HG02763 (cell line): Measurements from ENCODE around the gene ARL5A.
A peak's percentile ranks its signal among the peaks of the same experiment; 100 is the strongest.
"Not testable (repeated sequence)": the region's sequence is repeated elsewhere in the genome, so short reads cannot be mapped to it uniquely, and the experiment has no call there.

Experiments
- ATAC-seq: cut with Tn5 transposase; IDR thresholded peaks from one replicate; pipeline ENCODE4 v1.9.1; 2021; ENCODE audit warnings: mild to moderate bottlenecking, moderate library complexity; ENCODE audit not compliant: unreplicated experiment

The ARL5A gene

DNA sequence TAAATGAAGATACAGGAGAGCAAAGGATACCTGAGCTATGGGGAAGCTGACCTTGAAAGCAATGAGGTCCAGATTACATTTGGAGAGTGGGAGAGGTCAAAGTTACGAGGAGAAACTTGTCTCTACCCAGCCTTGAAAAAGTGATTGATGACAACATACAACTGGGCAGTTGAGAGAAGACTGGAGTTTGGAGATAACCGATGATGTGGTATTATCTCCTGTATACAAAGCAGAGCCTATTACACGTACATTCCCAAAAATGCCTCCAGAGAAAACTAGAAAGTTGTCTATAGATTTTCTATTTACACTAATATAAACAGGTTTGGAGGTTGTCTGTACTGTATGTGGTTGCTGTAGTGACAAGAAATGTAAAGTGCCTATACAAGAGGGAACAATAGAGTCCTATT, 28.3 kb downstream of the ARL5A start:
- no peak for ATAC-seq

DNA sequence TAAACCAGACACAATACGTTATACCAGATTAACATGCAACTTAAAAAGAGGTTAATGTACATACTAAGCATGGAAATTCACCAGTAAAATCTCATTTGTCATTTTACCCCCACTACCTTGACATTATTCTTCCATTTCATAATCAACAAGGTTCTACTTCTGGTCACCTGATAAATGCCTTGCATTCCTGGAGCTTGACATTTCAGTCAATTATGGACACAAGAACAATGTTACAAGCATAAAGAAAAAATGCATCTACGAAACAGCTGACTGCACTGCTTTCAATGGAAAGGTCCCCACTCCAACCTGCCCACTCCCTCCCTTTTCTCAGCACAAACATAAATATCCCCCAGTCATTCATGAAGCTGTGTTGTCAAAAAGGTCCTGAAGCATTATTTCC, 31.4 kb downstream of the ARL5A start:
- ATAC-seq: no peak

DNA sequence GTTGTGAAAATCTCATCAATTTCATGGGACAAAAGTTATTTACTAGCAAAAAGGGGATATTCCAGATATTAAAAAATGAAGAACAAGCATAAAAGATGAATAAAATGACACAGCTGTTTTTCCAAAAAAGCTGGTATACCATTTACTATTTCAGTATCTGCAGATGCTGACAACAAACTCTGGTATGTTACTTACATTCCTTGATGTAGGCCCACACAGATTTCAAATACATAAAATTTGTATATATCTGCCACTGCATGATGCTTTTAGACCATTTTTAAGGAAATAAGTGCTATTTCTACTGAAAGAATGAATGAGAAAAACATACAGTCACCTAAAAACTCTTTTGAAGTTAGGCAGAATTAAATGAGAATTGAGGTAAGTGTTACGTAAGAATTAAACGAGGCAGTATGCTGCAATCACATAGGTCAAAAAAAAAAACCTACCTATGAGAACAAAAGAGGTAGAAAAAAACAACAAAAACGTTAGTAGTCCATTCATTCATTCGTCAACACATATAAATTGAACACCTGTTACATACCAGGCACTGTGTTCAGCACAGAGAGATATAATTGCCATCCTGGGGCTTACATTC, 32.5 kb downstream of the ARL5A start:
- no peak for ATAC-seq

DNA sequence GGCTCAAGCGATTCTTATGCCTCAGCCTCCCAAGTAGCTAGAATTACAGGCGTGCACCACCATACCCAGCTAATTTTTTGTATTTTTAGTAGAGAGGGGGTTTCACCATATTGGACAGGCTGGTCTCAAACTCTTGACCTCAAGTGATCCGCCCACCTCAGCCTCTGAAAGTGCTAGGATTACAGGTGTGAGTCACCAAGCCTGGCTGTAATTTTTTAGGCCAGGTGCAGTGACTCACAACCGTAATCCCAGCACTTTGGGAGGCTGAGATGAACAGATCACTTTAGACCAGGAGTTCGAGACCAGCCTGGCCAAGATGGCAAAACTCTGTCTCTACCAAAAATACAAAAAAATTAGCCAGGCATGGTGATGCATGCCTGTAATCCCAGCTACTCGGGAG, 33.8 kb downstream of the ARL5A start:
- not testable (repeated sequence) for ATAC-seq

DNA sequence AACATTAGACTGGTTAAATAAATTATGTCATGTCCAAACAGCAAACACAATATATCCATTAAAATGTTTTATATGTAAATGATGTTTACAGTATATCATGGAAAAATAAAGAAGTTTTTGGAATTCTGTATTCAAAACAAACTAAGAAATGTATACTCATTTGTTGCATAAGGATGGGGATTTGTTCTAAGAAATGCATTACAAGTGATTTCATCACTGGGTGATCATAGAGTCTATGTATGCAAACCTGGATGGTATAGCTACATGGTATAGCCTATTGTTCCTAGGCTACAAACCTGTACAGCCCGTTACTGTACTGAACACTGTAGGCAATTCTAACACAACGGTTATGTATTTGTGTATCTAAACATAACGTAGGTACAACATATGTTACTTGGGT, 35.1 kb downstream of the ARL5A start:
- no peak for ATAC-seq

DNA sequence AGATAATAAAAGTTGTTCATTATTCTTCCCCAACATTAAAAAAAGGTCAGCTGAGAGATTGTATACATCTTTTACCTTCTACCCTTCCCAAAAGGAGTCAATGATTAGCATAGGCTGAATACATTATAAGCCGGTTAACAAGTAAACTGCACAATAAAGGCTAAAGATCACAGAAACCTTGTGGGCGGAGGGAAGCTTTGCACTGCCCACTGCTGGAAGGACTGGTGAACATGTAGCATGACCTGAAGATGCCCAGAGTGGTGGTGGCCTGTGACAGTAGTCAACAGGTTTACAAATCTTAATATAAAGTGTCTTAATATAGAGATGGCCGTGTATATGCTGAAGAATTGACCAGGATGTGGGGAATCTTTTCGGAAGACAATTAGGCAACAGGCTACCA, 35.6 kb downstream of the ARL5A start:
- no peak for ATAC-seq

DNA sequence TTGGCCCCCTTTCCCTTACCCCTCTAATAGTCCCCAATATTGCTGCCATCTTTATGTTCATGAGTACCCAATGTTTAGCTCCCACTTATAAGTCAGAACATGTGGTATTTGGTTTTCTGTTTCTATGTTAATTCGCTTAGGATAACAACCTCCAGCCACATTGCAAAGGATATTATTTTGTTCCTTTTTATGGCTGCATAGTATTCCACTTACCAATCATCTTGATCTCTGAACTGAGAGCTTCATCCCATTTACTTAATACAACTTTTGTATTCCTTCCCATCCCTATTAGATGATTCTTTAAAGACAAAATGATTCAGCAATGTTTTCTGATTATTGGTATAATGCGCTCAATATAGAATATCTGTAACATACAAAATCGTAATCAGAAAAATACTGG, 36.7 kb downstream of the ARL5A start:
- ATAC-seq: no peak

DNA sequence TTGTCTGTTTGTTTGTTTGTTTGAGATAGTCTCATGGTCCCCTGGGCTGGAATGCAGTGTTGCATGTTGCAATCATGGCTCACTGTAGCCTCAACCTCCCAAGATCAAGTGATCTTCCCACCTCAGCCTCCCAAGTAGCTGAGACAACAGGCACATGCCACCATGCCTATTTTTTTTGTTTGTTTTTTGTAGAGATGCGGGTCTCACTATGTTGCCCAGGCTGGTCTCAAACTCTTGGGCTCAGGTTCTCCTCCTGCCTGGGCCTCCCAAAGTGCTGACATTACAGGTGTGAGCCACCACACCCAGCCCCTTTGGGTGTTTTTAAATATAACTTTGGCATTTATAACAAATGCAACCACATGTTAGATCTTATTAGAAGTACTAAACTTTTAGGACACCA, 37.5 kb downstream of the ARL5A start:
- ATAC-seq: no peak

DNA sequence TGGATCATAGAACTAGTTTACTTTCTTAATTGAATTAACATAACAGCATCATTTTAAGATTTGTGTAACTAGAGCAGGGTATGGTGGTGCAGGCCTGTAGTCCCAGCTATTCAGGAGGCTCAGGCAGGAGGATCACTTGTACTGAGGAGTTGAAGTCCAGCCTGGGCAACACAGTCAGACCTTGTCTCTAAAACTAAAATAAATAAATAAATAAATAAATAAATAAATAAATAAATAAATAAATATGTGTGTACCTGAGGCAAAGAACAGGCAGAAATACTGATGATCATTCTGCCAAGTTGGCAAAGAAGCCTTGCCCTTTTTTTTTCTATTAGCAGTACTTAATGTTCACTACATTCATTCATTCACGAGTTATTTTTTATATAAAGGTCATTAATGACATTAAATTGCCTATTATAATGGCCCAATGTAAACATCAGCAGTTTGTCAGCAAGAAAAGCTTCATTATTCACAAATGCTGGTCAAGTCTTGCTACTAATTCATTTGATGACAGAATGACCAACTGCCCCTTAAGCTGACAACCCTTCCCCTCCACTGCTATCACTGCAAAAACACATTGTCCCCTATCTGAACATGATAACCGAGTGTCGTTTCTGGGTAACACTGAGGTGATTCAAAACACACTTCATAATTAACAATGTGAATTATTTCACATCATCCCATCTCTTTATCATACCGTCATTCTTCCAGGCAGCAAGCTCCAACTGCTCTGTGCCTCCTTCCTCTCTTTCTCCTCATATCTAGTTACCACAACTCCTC, 39.0 kb downstream of the ARL5A start:
- no peak for ATAC-seq

DNA sequence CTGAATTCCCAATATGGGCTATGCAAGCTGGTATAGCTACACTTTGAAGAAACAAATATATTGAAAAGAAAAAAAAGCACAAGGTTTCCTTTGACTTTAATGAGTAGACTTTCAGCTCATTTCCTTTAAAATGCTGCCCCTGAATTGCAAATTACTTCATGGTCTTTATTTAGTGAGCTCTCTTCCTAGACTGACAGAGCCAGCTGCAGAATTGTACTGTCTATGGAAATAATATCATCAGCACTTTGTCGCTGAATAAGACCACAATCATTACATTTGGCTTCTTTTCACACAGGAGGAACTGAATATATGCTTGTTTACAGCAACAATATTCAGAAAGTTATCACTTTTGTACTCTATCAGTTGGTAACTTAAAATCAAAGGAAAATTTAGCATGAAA, 41.7 kb downstream of the ARL5A start:
- no peak for ATAC-seq

DNA sequence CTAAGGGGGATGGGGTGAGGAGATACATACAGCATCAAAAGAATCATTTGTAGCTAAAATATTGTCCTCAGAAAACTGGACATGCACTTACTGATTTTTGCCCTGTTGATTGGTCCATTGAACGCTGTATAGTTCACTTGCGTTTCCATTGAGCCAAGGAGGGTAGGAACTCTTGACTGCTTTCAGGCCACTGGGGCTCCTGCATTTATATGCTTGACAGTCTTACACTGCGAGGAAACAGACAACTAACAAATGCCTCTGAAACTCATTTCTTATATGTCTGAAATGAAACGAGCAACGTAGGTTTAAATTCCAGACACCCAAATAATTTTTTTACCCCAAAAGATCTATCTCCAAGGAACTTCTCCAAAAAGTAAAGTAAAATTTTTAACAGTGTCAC, 42.1 kb downstream of the ARL5A start:
- ATAC-seq: no peak

DNA sequence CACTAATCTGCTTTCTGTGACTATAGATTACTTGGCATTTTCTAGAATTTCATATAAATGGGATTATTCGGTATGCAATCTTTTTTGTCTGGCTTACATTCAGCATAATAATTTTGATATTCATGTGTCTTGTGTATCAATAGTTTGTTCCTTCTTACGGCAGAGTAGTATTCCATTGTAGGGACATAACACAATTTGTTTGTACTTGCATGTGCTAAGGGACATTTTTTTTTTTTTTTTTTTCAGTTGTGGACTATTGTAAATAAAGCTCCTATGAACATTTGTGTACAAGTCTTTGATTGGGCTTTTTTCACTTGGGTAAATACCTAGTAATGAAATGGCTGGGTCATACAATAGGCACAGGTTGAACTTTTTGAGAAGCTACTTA, 45.1 kb downstream of the ARL5A start:
- no peak for ATAC-seq

DNA sequence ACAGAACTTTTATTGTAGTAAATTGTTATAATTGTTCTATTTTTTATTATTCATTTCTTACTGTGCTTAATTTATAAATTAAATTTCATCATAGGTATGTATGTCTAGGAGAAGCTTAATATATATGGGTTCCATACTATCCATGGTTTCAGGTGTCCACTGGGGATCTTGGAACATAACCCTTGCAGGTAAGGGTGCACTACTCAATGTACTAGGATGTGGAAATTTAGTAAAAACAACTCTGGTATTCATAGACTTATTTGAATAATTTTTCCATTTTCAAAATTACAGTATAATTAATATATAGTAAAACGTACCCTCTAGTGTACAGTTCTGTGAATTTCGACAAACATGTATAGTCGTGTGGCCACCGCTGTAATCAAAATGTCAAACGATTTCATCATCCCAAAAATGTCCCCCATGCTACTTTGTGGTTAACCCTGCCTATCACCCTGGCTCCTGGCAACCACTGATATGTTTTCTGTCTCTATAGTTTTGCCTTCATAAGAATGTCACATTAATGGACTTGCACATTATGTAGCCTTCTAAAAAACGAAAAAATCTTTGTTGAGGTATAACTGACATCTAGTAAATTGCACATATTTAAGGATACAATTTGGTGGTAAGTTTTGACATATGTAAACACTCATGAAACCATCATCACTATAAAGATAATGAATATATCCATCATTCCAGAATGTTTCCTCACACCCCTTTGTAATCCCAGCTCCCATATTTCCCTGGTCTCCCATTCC, 45.7 kb downstream of the ARL5A start:
- ATAC-seq: no peak

DNA sequence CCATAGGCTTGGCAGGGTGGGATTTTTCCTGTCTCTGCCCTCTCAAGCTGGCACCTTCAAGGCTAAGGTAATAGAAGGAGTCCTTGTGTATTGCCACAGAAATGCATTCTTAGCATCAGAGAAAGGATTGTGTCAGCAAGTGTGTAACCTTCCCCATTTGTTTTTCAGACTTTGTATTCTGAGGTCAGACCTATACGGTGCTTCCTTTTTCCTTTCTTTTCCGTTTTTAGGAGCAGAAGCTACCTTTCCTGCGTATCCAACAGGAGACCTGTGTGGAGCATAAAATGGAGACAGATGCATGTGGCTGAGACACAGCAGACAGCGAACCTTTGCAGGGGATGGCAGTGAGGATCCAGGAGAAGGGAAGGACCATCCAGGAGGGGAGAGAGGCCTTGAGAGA, 46.6 kb downstream of the ARL5A start:
- ATAC-seq: no peak

DNA sequence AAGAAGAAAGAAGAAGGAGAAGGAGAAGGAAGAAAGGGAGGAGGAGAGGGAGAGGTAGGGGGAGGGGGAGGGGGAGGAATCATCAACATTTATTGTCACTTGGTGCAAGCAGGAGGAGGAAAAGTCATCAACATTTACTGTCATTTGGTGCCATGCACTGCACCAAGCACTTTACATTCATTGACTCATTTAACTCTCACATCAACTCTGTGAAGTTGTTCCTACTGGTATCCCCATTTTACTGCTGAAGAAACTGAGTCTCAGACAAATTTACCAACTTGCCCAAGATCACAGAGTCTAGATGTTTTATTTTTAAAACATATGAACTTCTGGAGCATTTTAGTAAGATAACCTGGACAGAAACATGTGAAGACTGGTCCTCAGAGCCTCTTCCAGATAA, 47.3 kb downstream of the ARL5A start:
- ATAC-seq: no peak

DNA sequence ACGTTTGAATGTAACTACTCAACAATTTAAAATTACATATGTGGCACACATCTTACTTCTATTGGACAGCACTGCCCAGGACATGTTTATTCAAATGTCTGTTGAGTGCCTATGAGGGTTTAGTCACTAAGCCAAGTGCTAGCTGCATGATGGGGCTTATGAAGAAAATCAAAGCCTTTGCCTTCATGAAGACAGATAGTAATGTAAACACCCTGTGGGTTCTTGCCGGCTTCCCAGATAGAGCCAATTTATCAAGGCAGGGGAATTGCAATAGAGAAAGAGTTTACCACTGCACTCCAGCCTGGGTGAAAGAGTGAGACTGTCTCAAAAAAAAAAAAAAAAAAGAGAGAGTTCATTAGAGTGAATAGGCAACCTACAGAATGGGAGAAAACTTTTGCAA, 50.3 kb downstream of the ARL5A start:
- no peak for ATAC-seq

DNA sequence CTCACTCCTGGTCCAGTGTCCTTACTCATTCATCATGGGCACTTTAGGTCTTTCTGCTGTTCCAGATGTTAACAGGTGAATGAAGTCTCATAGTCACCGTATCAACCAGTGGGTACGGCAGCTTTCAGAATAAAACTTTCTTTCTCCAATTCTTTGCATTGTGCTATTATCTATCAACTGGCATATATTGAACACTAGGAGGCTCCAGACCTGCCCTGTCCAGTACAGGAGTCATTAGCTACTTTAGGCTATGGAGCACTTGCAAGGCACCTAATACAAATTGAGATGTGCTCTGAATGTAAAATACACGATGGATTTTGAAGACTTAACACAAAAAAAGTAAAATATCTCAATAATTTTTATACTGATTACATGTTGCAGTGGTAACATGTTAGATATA, 50.7 kb downstream of the ARL5A start:
- ATAC-seq: no peak

DNA sequence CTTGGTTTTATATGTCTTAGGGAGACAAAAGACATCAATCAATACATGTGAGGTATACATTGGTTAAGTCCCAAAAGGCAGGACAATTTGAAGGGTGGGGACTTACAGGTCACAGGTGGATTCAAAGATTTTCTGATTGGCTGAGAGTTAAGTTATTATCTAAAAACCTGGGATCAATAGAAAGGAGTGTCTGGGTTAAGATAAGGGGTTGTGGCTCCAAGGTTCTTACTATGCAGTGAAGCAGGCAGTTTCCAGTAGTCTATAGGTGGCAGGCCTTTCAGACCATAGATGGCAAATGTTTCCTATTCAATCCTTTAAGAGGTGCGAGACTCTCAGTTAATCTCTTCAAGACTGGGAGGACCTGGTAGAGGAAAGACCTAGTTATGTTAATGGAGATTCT, 51.9 kb downstream of the ARL5A start:
- no peak for ATAC-seq

DNA sequence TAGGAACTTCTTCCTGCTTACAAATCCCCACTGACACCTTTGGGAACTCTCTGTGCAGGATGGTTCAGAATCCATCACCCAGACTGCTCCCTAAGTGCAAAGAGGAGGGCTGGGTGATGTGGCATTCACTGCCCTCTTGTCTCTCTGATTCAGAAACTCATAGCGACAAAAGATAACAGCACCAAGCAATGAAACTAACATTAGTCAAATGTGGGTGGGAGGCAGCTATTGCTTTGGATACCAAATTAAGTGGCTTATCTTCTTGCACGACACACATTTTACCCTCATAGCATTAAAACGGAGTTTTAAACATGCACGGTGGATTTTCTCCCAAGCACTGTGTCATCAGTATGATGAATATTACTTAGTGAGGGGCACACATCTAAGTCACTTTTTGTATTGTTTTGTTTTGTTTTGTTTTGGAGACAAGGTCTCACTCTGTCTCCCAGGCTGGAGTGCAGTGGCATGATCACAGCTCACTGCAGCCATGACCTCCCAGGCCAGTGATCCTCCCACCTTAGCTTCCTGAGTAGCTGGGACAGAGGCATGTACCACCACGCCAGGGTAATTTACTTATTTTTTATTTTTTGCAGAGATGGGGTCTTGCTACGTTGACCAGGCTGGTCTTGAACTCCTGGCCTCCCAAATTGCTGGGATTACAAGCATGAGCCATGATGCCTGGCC, 53.0 kb downstream of the ARL5A start:
- ATAC-seq: no peak

DNA sequence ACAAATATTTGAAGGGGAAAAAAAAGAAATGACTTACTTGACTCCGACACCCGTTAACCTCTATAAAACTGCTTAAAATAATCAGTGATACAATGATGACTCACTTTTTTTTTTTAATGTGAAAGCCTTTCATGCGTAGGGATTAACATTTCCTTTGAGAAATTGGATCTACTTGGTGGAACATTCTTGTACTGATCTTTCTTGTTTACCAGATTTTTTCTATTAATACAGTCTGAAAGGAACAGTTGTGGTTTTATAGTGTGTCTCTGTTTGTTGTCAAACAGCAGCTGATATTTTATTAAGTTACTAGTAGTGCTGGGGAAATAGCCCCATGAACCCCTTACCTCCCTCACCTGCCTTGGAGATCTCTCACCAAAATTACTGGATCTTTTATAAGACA, 53.7 kb downstream of the ARL5A start:
- no peak for ATAC-seq

DNA sequence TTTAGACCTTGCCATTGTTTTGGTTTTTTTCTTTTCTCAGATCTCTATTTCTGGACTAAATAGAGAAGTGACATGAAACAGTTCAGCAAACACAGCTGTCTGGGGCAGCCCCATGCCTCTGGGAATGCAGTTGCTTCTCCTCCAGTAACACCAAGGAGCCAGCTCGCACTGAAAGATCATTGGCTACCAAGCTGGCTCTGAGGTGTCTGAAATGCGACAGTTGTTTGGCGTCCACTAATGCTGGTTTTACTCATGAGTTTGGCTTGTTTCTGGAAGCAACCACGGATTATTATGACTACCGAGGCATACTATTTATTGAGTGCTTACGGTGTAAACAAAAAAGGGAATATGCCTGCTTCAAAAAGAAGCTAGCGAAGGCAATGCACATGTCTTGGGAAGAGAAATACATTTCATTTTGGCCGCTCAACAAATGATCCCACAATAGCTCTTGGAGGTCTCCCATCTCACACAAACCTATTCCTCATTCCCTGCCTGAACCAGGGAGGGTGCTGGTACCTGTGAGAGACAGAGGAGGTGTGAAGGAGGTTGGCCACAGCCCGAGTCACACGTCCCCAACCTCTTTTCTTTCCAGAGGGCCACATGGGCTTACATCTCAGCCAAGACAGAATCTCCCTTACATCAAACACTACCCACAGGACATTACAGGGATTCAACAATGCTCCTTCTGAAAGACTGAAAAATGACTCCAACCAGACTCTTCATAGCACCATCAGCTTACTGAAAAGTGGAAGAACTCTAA, 56.4 kb downstream of the ARL5A start:
- ATAC-seq: peak; percentile 95
